HCT116 (cell line): ENCODE data around the gene GOLGA1. TPM values are rescaled to one million over a fixed set of nuclear protein-coding genes. Genes with fewer than 3 reads are reported as not detected.

ENCODE experiments used
- ATAC-seq: fragments of 200-7000 bp; cut with Tn5 transposase; 2 replicates; pipeline ENCODE4 v1.9.1; 2020; ENCODE audit warnings: mild to moderate bottlenecking, moderate library complexity
- BruUV-seq: library from RNA; stranded (reverse); fragments of 400-500 nt; replicated peaks from 2 replicates; lab custom pipeline; 2021; lab: Mats Ljungman, UMichigan
- CTCF ChIA-PET: fragments of 300-600 bp; sonication (Branson Sonifier 250); formaldehyde crosslinking; loops from one replicate; lab custom pipeline; 2021; ENCODE audit warnings: antibody characterized with exemption; lab: Charles Lee
- POLR2A ChIA-PET: fragments of 300-600, 350-600 bp; sonication (Branson Sonifier 250); formaldehyde crosslinking; loops from one replicate; lab custom pipeline; 2021; ENCODE audit warnings: antibody characterized with exemption; lab: Charles Lee
- RAD21 ChIA-PET, 2 experiments: fragments of 300-600 bp; sonication (Branson Sonifier 250); formaldehyde crosslinking; loops; one replicate each; lab custom pipeline; 2023; ENCODE audit warnings: low total read pairs in 2 of 2; ENCODE audit not compliant: uncharacterized antibody in 2 of 2, unreplicated experiment in 2 of 2, low non-redundant PET in 1 of 2; lab: Charles Lee
- DNase-seq: peaks from one replicate; pipeline ENCODE4 v3.0.0-alpha.2; 2010; ENCODE audit warnings: low read depth, low spot score
- H2AFZ ChIP-seq: fragments of 200-600 bp; shearing (Covaris generic), sonication (generic); 2 replicates; pipeline ENCODE4 v1.6.1; 2017; ENCODE audit warnings: low read depth, mixed run types, mixed read lengths, antibody characterized with exemption, low read length; ENCODE audit not compliant: poor library complexity, severe bottlenecking
- H3K27ac ChIP-seq: 2 replicates; pipeline ENCODE4 v1.5.1; 2012; ENCODE audit warnings: low read depth, low read length
- H3K27me3 ChIP-seq: fragments of 200-600 bp; sonication (generic); 2 replicates; pipeline ENCODE4 v1.6.1; 2016; ENCODE audit warnings: mixed run types, low read length, mixed read lengths; ENCODE audit not compliant: insufficient read depth
- H3K36me3 ChIP-seq, 2 experiments: fragments of 200-500 bp in 1 of 2; fragments of 200-600 bp in 1 of 2; sonication (Bioruptor generic) in 1 of 2; sonication (generic) in 1 of 2; 2 replicates each; pipeline versions ENCODE4 v1.5.1 to v1.6.1; 2014 to 2016; ENCODE audit warnings: low read length in 2 of 2, inconsistent platforms in 1 of 2, mixed read lengths in 1 of 2, mixed run types in 1 of 2; ENCODE audit not compliant: insufficient read depth in 2 of 2, control insufficient read depth in 1 of 2
- H3K4me1 ChIP-seq, 2 experiments: fragments of 200-600 bp in 1 of 2; sonication (generic) in 1 of 2; 2 replicates each; pipeline versions ENCODE4 v1.5.1 to v1.6.1; 2012 to 2017; ENCODE audit warnings: low read length in 2 of 2, inconsistent platforms in 1 of 2, mild to moderate bottlenecking in 1 of 2, mixed read lengths in 1 of 2, mixed run types in 1 of 2, moderate library complexity in 1 of 2; ENCODE audit not compliant: insufficient read depth in 2 of 2, control insufficient read depth in 1 of 2
- H3K4me2 ChIP-seq: fragments of 200-600 bp; sonication (generic); 2 replicates; pipeline ENCODE4 v1.6.1; 2017; ENCODE audit warnings: mixed run types, low read length, mixed read lengths
- H3K4me3 ChIP-seq, 2 experiments: fragments of 200-600 bp in 1 of 2; sonication (generic) in 1 of 2; replicated peaks in 1 of 2; 2 replicates each; pipeline ENCODE4 v1.5.1; 2011 to 2016; ENCODE audit warnings: low read length in 2 of 2, control low read depth in 1 of 2, low read depth in 1 of 2, mild to moderate bottlenecking in 1 of 2, mixed read lengths in 1 of 2, mixed run types in 1 of 2
- H3K79me2 ChIP-seq: fragments of 200-600 bp; sonication (generic); 2 replicates; pipeline ENCODE4 v1.6.1; 2017; ENCODE audit warnings: mild to moderate bottlenecking, mixed run types, low read length, moderate library complexity, mixed read lengths; ENCODE audit not compliant: insufficient read depth
- H3K9ac ChIP-seq: fragments of 200-600 bp; sonication (generic); 2 replicates; pipeline ENCODE4 v1.6.1; 2016; ENCODE audit warnings: low read length, mixed read lengths
- H3K9me2 ChIP-seq: fragments of 200-600 bp; sonication (generic), shearing (Covaris generic); 2 replicates; pipeline ENCODE4 v1.6.1; 2017; ENCODE audit warnings: mixed run types, mild to moderate bottlenecking, moderate library complexity; ENCODE audit not compliant: insufficient read depth
- H3K9me3 ChIP-seq, 2 experiments: fragments of 200-500 bp in 1 of 2; fragments of 200-600 bp in 1 of 2; sonication (Bioruptor generic) in 1 of 2; sonication (generic) in 1 of 2; 2 replicates each; pipeline ENCODE4 v1.6.1; 2014 to 2017; ENCODE audit warnings: low read length in 2 of 2, mixed read lengths in 2 of 2, inconsistent platforms in 1 of 2, low read depth in 1 of 2, mild to moderate bottlenecking in 1 of 2, mixed run types in 1 of 2, moderate library complexity in 1 of 2; ENCODE audit not compliant: control insufficient read depth in 1 of 2, insufficient read depth in 1 of 2
- H4K20me1 ChIP-seq: fragments of 200-600 bp; sonication (generic), shearing (Covaris generic); 2 replicates; pipeline ENCODE4 v1.6.1; 2017; ENCODE audit warnings: mixed run types, mild to moderate bottlenecking, moderate library complexity; ENCODE audit not compliant: insufficient read depth
- CBX3 ChIP-seq: IDR thresholded peaks from 2 replicates; pipeline ENCODE4 v1.6.1; 2012; ENCODE audit warnings: low read depth
- CEBPB ChIP-seq: IDR thresholded peaks from 2 replicates; pipeline ENCODE4 v1.6.1; 2012; ENCODE audit warnings: low read depth
- EGR1 ChIP-seq: IDR thresholded peaks from 2 replicates; pipeline ENCODE4 v1.6.1; 2012; ENCODE audit warnings: low read depth
- EZH2phosphoT487 ChIP-seq: fragments of 200-600 bp; IDR thresholded peaks from 2 replicates; pipeline ENCODE4 v1.6.1; 2018; ENCODE audit warnings: antibody characterized with exemption, borderline replicate concordance
- FOSL1 ChIP-seq: IDR thresholded peaks from 2 replicates; pipeline ENCODE4 v1.6.1; 2012; ENCODE audit warnings: low read depth
- JUND ChIP-seq: IDR thresholded peaks from 2 replicates; pipeline ENCODE4 v1.6.1; 2012
- RAD21 ChIP-seq: IDR thresholded peaks from 2 replicates; pipeline ENCODE4 v1.6.1; 2012; ENCODE audit warnings: low read depth, mild to moderate bottlenecking
- REST ChIP-seq: IDR thresholded peaks from 2 replicates; pipeline ENCODE4 v1.6.1; 2012; ENCODE audit warnings: low read depth
- SP1 ChIP-seq: IDR thresholded peaks from 2 replicates; pipeline ENCODE4 v1.6.1; 2012; ENCODE audit warnings: low read depth
- YY1 ChIP-seq: IDR thresholded peaks from 2 replicates; pipeline ENCODE4 v1.6.1; 2011; ENCODE audit warnings: low read length, low read depth, moderate library complexity, mild to moderate bottlenecking; ENCODE audit not compliant: insufficient replicate concordance; ENCODE audit errors: extremely low read depth
- ZBTB33 ChIP-seq: IDR thresholded peaks from 2 replicates; pipeline ENCODE4 v1.6.1; 2011; ENCODE audit warnings: mild to moderate bottlenecking, low read length, moderate library complexity; ENCODE audit not compliant: insufficient replicate concordance; ENCODE audit errors: extremely low read depth
- intact Hi-C: fragments of 100-400 bp; cut with micrococcal nuclease; formaldehyde crosslinking; loops from 2 replicates; pipeline ENCODE4 v1.10.0; 2022
- total RNA-seq: library from RNA; stranded (reverse); gene quantifications from one replicate; pipeline ENCODE4 v1.2.1, GENCODE V29; 2021; ENCODE audit not compliant: unreplicated experiment

GOLGA1 gene
- total RNA-seq, 1 experiment from 2014 or later: 13.1 TPM

- TF ChIP-seq ZBTB33 (no peak), YY1 (no peak), EZH2phosphoT487 (no peak), EGR1 (no peak), CEBPB (no peak), JUND (no peak), SP1 (no peak)
Measured at GRCh38 chr9:124882231-124882630, 58.7 kb downstream of the GOLGA1 start (continued).

DNA sequence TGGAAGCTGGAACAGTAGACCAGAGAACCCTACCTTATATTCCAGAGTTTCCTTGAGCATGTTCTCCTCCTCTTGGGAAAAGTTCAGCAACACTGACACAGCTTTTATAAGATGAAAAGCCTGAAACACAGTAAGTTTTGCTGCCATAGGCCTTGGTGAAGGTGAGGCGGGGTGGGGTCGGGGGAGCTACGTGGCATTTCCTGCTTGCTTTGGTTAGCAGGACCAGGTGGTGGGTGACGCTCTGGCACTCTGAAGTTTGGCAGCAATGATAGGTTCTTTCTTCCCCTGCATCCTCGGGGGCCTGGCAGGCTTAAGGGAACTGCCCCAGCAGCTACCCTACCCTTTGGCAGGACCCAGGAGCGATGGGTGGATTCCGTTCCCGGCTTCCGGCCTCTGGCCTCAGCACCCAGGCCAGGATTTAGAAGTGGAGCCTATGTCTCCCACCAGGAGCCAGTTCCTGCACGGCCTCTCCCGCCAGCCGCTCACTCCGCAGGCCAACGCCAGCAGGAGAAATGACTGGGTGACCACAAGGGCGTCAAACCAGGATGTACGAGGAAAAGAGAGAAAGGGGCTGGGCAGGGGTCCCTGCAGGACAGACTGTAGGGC lies 59.6 kb downstream of the GOLGA1 start:
- H2AFZ ChIP-seq: no peak overlapping the region
- H3K79me2 ChIP-seq: peaks cover 6% of the 10 kb centered on the region; the same call in 1 of the 2 replicates
- H3K27me3 ChIP-seq: no peaks in the 10 kb centered on the region
- no peak for ATAC-seq
- H4K20me1 ChIP-seq: peaks cover 9% of the 10 kb centered on the region
- BruUV-seq: no TSS peak
- H3K9me2 ChIP-seq: no peaks in the 10 kb centered on the region
- intact Hi-C loops: no loop called here
- TF ChIP-seq REST: no peak
- no peak for TF ChIP-seq SP1
- TF ChIP-seq FOSL1: no peak
- no peak for TF ChIP-seq RAD21
- no peak for TF ChIP-seq EGR1
- no peak for TF ChIP-seq CBX3
- no peak for TF ChIP-seq ZBTB33
- H3K36me3 ChIP-seq: peaks cover 11 to 20% of the 10 kb centered on the region in 2 experiments; a peak in 3 of 4 replicates
- H3K9ac ChIP-seq: no peak overlapping the region
- no peaks in the 10 kb centered on the region for H3K9me3 ChIP-seq
- no peak overlapping the region for H3K27ac ChIP-seq
- H3K4me2 ChIP-seq: no peak overlapping the region
- POLR2A ChIA-PET: no interaction called here
- no peaks in the 10 kb centered on the region for H3K4me1 ChIP-seq
- no peak overlapping the region for H3K4me3 ChIP-seq
- DNase-seq: no peak
- RAD21 ChIA-PET: no interaction called here
- CTCF ChIA-PET: no interaction called here
